GM10248 (cell line): ENCODE results near the gene ONECUT3.

ENCODE experiments used
- CTCF ChIA-PET: fragments of 300-600 bp; sonication (Branson Sonifier 250); formaldehyde crosslinking; extraction: SDS; loops from one replicate; lab custom pipeline; 2021; ENCODE audit warnings: antibody characterized with exemption; lab: Yijun Ruan, JAX
- POLR2A ChIA-PET: fragments of 350-650 bp; sonication (Branson Sonifier 250); formaldehyde crosslinking; extraction: SDS; loops from one replicate; lab custom pipeline; 2020; ENCODE audit warnings: antibody characterized with exemption; lab: Yijun Ruan, JAX
- DNase-seq: peaks from one replicate; pipeline ENCODE4 v3.0.0; 2012; ENCODE audit errors: extremely low spot score
- CTCF ChIP-seq: IDR thresholded peaks from 2 replicates; pipeline ENCODE4 v1.5.1; 2012; ENCODE audit warnings: mild to moderate bottlenecking, low read depth; ENCODE audit errors: extremely low read depth, missing control alignments, control extremely low read depth

ONECUT3 gene

GRCh38 chr19:1728816-1729567 is 24.3 kb upstream of the ONECUT3 start:
- ChIA-PET POLR2A (no interaction called here), CTCF (no interaction called here)
- DNase-seq: no peak
- TF ChIP-seq CTCF: no peak

- no peak for DNase-seq
- CTCF ChIA-PET: no interaction called here
- POLR2A ChIA-PET: no interaction called here
- TF ChIP-seq CTCF: no peak
These were observed 23.8 kb upstream of the ONECUT3 start for GRCh38 chr19:1729568-1729925.

GRCh38 chr19:1730157-1730556 is 23.1 kb upstream of the ONECUT3 start:
- ChIA-PET POLR2A (no interaction called here), CTCF (interaction anchor here (1.8 kb wide), 1 partner anchor 96 kb away, joined by 4 read pairs; no protein-coding TSS in a partner anchor)
- DNase-seq: no peak
- no peak for TF ChIP-seq CTCF

DNA sequence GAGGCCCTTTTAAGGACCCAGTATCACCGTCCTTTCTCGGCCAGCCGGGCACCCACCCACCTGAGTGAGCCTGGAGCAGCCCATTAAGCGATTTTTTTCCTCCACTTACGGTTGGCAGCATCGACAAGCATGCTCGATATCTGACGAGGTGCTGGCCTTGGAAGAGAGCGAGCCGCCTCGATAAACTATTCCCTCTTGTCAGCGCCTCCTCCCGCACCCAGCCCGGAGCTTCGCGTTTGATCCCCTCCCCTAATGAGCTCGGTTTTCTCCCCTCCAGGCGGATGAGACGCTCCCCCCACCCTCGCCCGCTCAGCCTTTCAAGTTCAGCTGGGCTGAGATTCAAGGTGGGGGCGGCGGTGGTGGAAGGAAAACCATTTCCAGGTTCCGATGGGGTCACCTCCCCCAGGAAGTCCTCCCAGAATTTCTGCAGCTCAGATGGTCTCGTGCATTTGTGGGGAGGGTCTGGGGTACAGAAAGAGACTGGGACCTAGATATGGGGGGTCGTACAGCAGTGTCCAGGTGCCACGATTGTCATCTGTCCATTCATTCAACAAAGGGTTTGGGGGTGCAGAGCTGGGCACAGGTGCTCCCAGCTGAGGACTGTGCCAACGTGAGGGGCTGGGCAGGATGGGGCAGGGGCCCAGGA is 18.9 kb upstream of the ONECUT3 start:
- ChIA-PET POLR2A (no interaction called here), CTCF (no interaction called here)
- no peak for TF ChIP-seq CTCF
- DNase-seq: no peak

GRCh38 chr19:1736280-1736679 is 17.0 kb upstream of the ONECUT3 start:
- CTCF ChIA-PET: interaction anchor here (1.1 kb wide), 1 partner anchor 90 kb away, joined by 3 read pairs; no protein-coding TSS in a partner anchor
- no peak for TF ChIP-seq CTCF
- no peak for DNase-seq
- POLR2A ChIA-PET: no interaction called here

GRCh38 chr19:1736927-1737326 is 16.4 kb upstream of the ONECUT3 start:
- POLR2A ChIA-PET: no interaction called here
- CTCF ChIA-PET: interaction anchor here (1.1 kb wide), 1 partner anchor 89 kb away, joined by 3 read pairs; no protein-coding TSS in a partner anchor
- no peak for TF ChIP-seq CTCF
- DNase-seq: no peak
